Lower lobe of right lung (tissue), 2 donors: ENCODE data around the gene ZNF408. TPM values are rescaled to one million over a fixed set of nuclear protein-coding genes. Genes with fewer than 3 reads are reported as not detected.

Source experiments
- ATAC-seq, 2 donors: fragments of 200-7000 bp; cut with Tn5 transposase; one replicate each; pipeline ENCODE4 v1.9.1; 2020 to 2022; ENCODE audit warnings: mild to moderate bottlenecking in 2 of 2, moderate library complexity in 2 of 2
- DNase-seq: peaks from one replicate; pipeline ENCODE4 v3.0.0-alpha.2; 2020
- H3K27ac ChIP-seq: fragments of 200-600 bp; one replicate; pipeline ENCODE4 v1.8.0; 2022
- H3K27me3 ChIP-seq: fragments of 200-600 bp; one replicate; pipeline ENCODE4 v1.8.0; 2022; ENCODE audit warnings: low read depth
- H3K36me3 ChIP-seq: fragments of 200-600 bp; one replicate; pipeline ENCODE4 v1.8.0; 2022; ENCODE audit warnings: mild to moderate bottlenecking
- H3K4me1 ChIP-seq: fragments of 200-600 bp; one replicate; pipeline ENCODE4 v1.8.0; 2022
- H3K4me3 ChIP-seq: fragments of 200-600 bp; one replicate; pipeline ENCODE4 v1.8.0; 2022; ENCODE audit warnings: mild to moderate bottlenecking
- H3K9me3 ChIP-seq: fragments of 200-600 bp; one replicate; pipeline ENCODE4 v1.8.0; 2022
- CTCF ChIP-seq: fragments of 200-600 bp; IDR thresholded peaks from one replicate; pipeline ENCODE4 v1.8.0; 2022; ENCODE audit warnings: antibody characterized with exemption, mild to moderate bottlenecking
- intact Hi-C: fragments of 100-400 bp; cut with DNase I; formaldehyde crosslinking; loops from one replicate; pipeline ENCODE4 v1.11.0; 2022
- total RNA-seq: library from RNA; stranded (reverse); fragmentation: NEBNext Ultra II Directional; extraction: Animal tissue kit (Norgen Biotek cat#: 25700); gene quantifications from one replicate; pipeline ENCODE4 v1.2.1, GENCODE V29; 2021
- donor health status: DM: no; HTN: yes; CAD: no; lungs with severe emphysema.

ZNF408 gene
- total RNA-seq, 1 donor from 2014 or later, result 8.6 TPM

- ATAC-seq, result no peak
- Histone ChIP-seq H3K27me3 (no peaks in the 10 kb centered on the region), H3K4me3 (no peak overlapping the region), H3K36me3 (peaks cover 59% of the 10 kb centered on the region), H3K27ac (no peak overlapping the region), H3K9me3 (no peaks in the 10 kb centered on the region), H3K4me1 (no peaks in the 10 kb centered on the region)
- intact Hi-C loops, result no loop called here
- no peak for DNase-seq
- no peak for TF ChIP-seq CTCF
These were observed 41.0 kb downstream of the ZNF408 start for GRCh38 chr11:46741600-46742484.

GRCh38 chr11:46743043-46743442, 42.2 kb downstream of the ZNF408 start:
- no peak overlapping the region for H3K27ac ChIP-seq
- no peaks in the 10 kb centered on the region for H3K9me3 ChIP-seq
- ATAC-seq, result no peak
- no peak overlapping the region for H3K4me3 ChIP-seq
- H3K4me1 ChIP-seq, result no peaks in the 10 kb centered on the region
- peaks cover 71% of the 10 kb centered on the region for H3K36me3 ChIP-seq
- intact Hi-C loops, result no loop called here
- H3K27me3 ChIP-seq, result no peaks in the 10 kb centered on the region
- TF ChIP-seq CTCF, result no peak
- DNase-seq, result no peak

- intact Hi-C loops, result no loop called here
- no peaks in the 10 kb centered on the region for H3K9me3 ChIP-seq
- no peak for DNase-seq
- ATAC-seq, result no peak
- peaks cover 79% of the 10 kb centered on the region for H3K36me3 ChIP-seq
- H3K27me3 ChIP-seq, result no peaks in the 10 kb centered on the region
- no peak overlapping the region for H3K27ac ChIP-seq
- no peak overlapping the region for H3K4me3 ChIP-seq
- no peak for TF ChIP-seq CTCF
- H3K4me1 ChIP-seq, result no peaks in the 10 kb centered on the region
These were observed 43.0 kb downstream of the ZNF408 start for GRCh38 chr11:46743693-46744339.

- no peak for TF ChIP-seq CTCF
- ATAC-seq (no peak), DNase-seq (no peak)
- Histone ChIP-seq H3K36me3 (peaks cover 91% of the 10 kb centered on the region), H3K4me1 (no peaks in the 10 kb centered on the region), H3K27me3 (no peaks in the 10 kb centered on the region), H3K9me3 (no peaks in the 10 kb centered on the region), H3K27ac (no peak overlapping the region), H3K4me3 (no peak overlapping the region)
- intact Hi-C loops, result no loop called here
These were observed 44.5 kb downstream of the ZNF408 start for GRCh38 chr11:46745328-46745727.

GRCh38 chr11:46745995-46746394, 45.2 kb downstream of the ZNF408 start:
- no peak overlapping the region for H3K27ac ChIP-seq
- H3K4me1 ChIP-seq, result no peaks in the 10 kb centered on the region
- intact Hi-C loops, result no loop called here
- no peak for TF ChIP-seq CTCF
- H3K4me3 ChIP-seq, result no peak overlapping the region
- H3K27me3 ChIP-seq, result no peaks in the 10 kb centered on the region
- H3K36me3 ChIP-seq, result peaks cover 97% of the 10 kb centered on the region
- ATAC-seq, result no peak
- H3K9me3 ChIP-seq, result no peaks in the 10 kb centered on the region
- DNase-seq, result no peak
